ENCODE measurements around the gene ZNF524.
A peak's percentile ranks its signal among the peaks of the same experiment; 100 is the strongest.

The ZNF524 gene

DNA sequence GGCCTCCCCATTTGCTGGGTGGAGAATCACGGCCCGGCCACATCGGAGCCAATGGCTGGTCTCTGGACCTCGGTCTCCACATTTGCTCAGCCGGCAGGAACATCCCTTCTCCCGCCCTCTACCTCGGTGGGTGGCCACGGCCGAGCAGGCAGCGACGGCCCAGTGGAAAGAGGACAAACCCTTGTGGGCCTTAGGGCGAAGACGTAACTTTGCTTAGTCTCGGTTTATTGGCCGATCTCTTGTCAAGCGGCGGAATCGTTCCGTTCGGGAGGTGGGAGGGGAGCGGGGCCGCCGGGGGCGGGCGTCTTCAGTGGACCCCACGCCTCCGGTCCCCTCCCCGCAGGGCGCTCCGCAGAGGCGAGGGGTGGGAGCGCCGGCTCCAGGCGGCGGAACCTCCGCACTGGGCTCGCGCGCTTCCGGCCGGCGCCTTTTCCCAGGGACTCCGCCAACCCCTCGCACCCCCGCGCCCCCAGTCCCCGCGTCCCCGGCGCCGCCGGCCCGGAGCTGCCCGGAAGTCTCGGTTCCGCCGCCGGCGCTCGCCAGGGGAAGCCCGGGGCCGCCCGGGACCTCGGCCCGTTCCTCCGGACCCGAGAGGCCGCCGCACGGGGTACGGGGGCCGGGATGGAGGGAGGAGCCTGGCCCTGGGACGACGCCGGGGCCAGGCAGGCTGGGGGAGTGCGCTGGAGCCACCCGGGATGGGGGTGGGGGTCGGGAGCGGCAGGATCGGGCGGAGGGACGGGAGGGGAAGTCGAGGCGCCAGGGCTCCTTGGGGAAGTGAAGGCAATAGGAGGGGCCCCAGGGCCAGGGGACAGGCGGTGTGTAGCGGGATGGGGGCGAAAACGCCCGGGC is 40.7 kb downstream of the ZNF524 start, which contains the start of gene ZNF580:
TSS of gene ZNF580 (plus strand) at position 426 of the 849 bp plus-strand sequence. CDS start 1,507 bp downstream, outside the sequence.
- no peaks in the 10 kb centered on the region for H3K9me3 ChIP-seq (ENCODE audit: control insufficient read depth, insufficient read depth, low read length)
- peak within 1 kb of the TSS; percentile 87 for H3K4me2 ChIP-seq (ENCODE audit: low read length)
- H3K27me3 ChIP-seq (ENCODE audit: control insufficient read depth, low read length) = no peaks in the 10 kb centered on the region
- H3K36me3 ChIP-seq (ENCODE audit: control insufficient read depth, low read length) = peaks cover 49% of the 10 kb centered on the region
- no peaks in the 10 kb centered on the region for H3K9me2 ChIP-seq (replicated peaks; ENCODE audit: control insufficient read depth, low read length)
- H3K27ac ChIP-seq (ENCODE audit: low read depth, low read length) = peak within 1 kb of the TSS; percentile 99
- TF ChIP-seq EZH2phosphoT487 (IDR thresholded peaks at IDR 0.05; ENCODE audit: borderline replicate concordance, low read length) = no peak
- TF ChIP-seq, protein P1, sequence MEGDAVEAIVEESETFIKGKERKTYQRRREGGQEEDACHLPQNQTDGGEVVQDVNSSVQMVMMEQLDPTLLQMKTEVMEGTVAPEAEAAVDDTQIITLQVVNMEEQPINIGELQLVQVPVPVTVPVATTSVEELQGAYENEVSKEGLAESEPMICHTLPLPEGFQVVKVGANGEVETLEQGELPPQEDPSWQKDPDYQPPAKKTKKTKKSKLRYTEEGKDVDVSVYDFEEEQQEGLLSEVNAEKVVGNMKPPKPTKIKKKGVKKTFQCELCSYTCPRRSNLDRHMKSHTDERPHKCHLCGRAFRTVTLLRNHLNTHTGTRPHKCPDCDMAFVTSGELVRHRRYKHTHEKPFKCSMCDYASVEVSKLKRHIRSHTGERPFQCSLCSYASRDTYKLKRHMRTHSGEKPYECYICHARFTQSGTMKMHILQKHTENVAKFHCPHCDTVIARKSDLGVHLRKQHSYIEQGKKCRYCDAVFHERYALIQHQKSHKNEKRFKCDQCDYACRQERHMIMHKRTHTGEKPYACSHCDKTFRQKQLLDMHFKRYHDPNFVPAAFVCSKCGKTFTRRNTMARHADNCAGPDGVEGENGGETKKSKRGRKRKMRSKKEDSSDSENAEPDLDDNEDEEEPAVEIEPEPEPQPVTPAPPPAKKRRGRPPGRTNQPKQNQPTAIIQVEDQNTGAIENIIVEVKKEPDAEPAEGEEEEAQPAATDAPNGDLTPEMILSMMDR (IDR thresholded peaks at IDR 0.05; ENCODE audit: low read depth, low read length, poor library complexity, severe bottlenecking) = no peak
- H3K79me2 ChIP-seq (ENCODE audit: control insufficient read depth, low read length) = peaks cover 83% of the 10 kb centered on the region
- peaks cover 32% of the 10 kb centered on the region for H3F3A ChIP-seq (ENCODE audit: control insufficient read depth, insufficient read depth)
- H3K4me1 ChIP-seq (ENCODE audit: control insufficient read depth, low read length) = peaks cover 61% of the 10 kb centered on the region
- H3K4me3 ChIP-seq (ENCODE audit: low read length) = peak within 1 kb of the TSS; percentile 95
- no peaks in the 10 kb centered on the region; the same call in 1 of the 2 replicates for H4K20me1 ChIP-seq (ENCODE audit: control insufficient read depth, insufficient read depth, low read depth, low read length)

DNA sequence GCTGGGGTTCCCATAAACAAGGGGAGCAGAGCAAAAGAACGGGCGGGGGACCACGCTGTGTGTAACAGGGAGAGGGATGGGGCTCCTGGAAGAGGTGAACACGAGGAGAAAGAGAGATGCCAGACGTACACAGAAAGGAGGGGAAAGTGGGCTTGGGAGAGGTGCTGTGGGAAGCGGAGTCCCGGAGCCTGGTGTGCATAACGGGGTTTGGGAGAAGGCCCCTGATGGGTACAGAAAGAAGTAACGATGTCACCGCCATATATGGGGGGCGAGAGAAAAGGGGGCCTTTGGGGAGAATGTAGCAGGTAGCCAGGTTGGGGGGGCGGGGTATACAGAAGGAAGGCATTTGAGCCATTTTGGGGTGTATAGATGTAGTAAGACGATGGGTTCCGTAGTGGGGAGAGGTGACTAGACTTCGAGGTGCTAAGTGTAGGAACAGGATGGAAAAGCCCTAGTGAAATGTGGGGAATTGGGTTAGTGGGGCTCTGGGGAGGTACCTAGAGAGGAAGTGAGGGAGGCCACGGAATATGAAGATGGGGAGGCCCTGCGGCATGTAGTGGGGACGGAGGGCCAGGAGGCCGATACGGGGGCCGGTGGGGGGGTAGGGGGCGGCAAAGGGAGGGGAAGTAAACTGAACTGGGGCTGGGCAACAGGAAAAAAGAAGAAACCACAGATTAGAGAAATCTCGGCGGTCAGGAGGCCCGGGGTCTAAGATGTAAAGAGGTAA is 41.5 kb downstream of the ZNF524 start:
- H3K79me2 ChIP-seq (ENCODE audit: control insufficient read depth, low read length) = peaks cover 82% of the 10 kb centered on the region
- peaks cover 61% of the 10 kb centered on the region for H3K4me1 ChIP-seq (ENCODE audit: control insufficient read depth, low read length)
- no peaks in the 10 kb centered on the region for H3K27me3 ChIP-seq (ENCODE audit: control insufficient read depth, low read length)
- H4K20me1 ChIP-seq (ENCODE audit: control insufficient read depth, insufficient read depth, low read depth, low read length) = no peaks in the 10 kb centered on the region
- peak overlapping the region; percentile 87 for H3K4me2 ChIP-seq (ENCODE audit: low read length)
- H3K36me3 ChIP-seq (ENCODE audit: control insufficient read depth, low read length) = peaks cover 49% of the 10 kb centered on the region
- TF ChIP-seq, protein P1 (IDR thresholded peaks at IDR 0.05; ENCODE audit: low read depth, low read length, poor library complexity, severe bottlenecking) = no peak
- TF ChIP-seq EZH2phosphoT487 (IDR thresholded peaks at IDR 0.05; ENCODE audit: borderline replicate concordance, low read length) = no peak
- H3F3A ChIP-seq (ENCODE audit: control insufficient read depth, insufficient read depth) = peaks cover 34% of the 10 kb centered on the region
- peak overlapping the region; percentile 95 for H3K4me3 ChIP-seq (ENCODE audit: low read length)
- no peaks in the 10 kb centered on the region for H3K9me2 ChIP-seq (replicated peaks; ENCODE audit: control insufficient read depth, low read length)
- H3K27ac ChIP-seq (ENCODE audit: low read depth, low read length) = peak overlapping the region; percentile 99
- no peaks in the 10 kb centered on the region for H3K9me3 ChIP-seq (ENCODE audit: control insufficient read depth, insufficient read depth, low read length)

DNA sequence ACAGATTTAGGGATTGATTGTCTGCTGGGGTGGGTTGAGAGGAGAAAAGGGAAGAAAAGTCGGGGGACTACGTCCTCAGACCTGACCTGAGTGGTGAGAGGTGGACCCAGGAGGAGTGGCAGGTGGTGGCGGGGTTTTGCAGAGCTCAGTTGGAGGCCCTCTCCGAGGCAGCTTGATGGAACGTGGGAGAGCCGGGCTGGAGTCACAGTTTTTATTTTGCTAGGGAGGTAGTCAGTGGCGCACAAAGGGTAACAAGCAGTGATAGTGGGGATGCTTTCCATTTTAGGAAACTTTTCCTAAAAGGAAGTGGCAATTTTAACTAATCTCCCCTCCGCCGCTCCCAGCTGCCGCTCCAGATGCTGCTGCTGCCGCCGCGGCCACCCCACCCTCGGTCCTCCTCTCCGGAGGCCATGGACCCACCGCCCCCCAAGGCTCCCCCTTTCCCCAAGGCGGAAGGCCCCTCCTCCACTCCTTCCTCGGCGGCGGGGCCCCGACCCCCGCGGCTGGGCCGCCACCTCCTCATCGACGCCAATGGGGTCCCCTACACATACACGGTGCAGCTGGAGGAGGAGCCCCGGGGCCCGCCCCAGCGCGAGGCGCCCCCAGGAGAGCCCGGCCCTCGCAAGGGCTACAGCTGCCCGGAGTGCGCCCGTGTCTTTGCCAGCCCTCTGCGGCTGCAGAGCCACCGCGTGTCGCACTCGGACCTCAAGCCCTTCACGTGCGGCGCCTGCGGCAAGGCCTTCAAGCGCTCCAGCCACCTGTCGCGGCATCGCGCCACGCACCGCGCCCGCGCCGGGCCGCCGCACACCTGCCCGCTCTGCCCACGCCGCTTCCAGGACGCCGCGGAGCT is 42.3 kb downstream of the ZNF524 start:
- H3K4me2 ChIP-seq (ENCODE audit: low read length) = peak overlapping the region; percentile 87
- H3K36me3 ChIP-seq (ENCODE audit: control insufficient read depth, low read length) = peaks cover 55% of the 10 kb centered on the region
- peak overlapping the region; percentile 99 for H3K27ac ChIP-seq (ENCODE audit: low read depth, low read length)
- peaks cover 64% of the 10 kb centered on the region for H3K4me1 ChIP-seq (ENCODE audit: control insufficient read depth, low read length)
- peak overlapping the region; percentile 95 for H3K4me3 ChIP-seq (ENCODE audit: low read length)
- H3K9me3 ChIP-seq (ENCODE audit: control insufficient read depth, insufficient read depth, low read length) = no peaks in the 10 kb centered on the region
- TF ChIP-seq EZH2phosphoT487 (IDR thresholded peaks at IDR 0.05; ENCODE audit: borderline replicate concordance, low read length) = no peak
- TF ChIP-seq, protein P1 (IDR thresholded peaks at IDR 0.05; ENCODE audit: low read depth, low read length, poor library complexity, severe bottlenecking) = no peak
- H3K79me2 ChIP-seq (ENCODE audit: control insufficient read depth, low read length) = peaks cover 80% of the 10 kb centered on the region
- no peaks in the 10 kb centered on the region for H3K9me2 ChIP-seq (replicated peaks; ENCODE audit: control insufficient read depth, low read length)
- H3K27me3 ChIP-seq (ENCODE audit: control insufficient read depth, low read length) = no peaks in the 10 kb centered on the region
- no peaks in the 10 kb centered on the region for H4K20me1 ChIP-seq (ENCODE audit: control insufficient read depth, insufficient read depth, low read depth, low read length)
- H3F3A ChIP-seq (ENCODE audit: control insufficient read depth, insufficient read depth) = peaks cover 42% of the 10 kb centered on the region
